ENCODE data around the gene CFAP61. TPM values are rescaled to one million over a fixed set of nuclear protein-coding genes. Genes with fewer than 3 reads are reported as not detected.

Gene CFAP61
- total and polyA plus RNA-seq, 8 donors, result 0.15 to 0.53 (median 0.33) TPM

DNA sequence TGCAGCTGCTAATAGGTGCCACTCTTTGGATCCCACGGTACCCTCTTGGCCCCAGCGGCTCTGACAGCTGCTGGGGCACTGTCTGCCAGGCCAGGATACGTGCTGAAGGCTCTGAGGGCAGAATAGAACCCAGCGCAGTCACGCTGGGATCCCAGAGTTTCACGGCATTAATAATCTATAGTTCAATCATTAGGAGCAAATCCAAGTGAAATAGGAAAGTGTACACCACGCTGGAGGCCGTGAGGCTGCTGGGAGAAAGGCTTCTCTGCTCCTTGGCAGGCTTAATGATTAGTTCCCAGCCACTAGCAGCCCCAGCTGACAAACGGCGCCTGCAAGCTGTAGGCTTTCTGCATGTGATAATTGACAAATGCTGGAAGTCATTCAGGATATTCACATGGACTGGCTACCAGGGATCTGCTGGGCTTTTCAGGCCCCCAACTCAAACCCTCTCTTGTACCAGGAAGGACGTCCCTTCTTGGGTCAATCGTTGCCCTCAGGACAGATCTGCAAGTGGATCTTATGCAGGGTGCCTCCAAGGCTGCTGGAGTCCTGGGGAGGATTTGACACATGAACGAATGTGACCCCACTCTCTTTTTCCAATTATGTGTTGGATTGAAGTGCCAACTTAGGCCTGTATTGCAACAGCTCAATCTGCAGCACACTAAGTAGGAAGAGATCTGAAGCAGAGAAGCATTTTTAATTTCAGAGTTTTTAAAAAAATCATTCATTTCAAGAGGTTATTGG lies 265.5 kb downstream of the CFAP61 start:
- ATAC-seq (peak in 1 of 4 donors; percentile 57), FAIRE-seq (no peak), DNase-seq (no peak)
- no peaks in the 10 kb centered on the region for H3K36me3 ChIP-seq
- no peaks in the 10 kb centered on the region for H3K9me3 ChIP-seq
- WGBS, 2 donors, result 36 to 40% methylated on average over 13 of the region's 13 CpGs
- no peaks in the 10 kb centered on the region for H3K4me1 ChIP-seq
- H3K27ac ChIP-seq, result no peak overlapping the region
- TF ChIP-seq, protein P1, sequence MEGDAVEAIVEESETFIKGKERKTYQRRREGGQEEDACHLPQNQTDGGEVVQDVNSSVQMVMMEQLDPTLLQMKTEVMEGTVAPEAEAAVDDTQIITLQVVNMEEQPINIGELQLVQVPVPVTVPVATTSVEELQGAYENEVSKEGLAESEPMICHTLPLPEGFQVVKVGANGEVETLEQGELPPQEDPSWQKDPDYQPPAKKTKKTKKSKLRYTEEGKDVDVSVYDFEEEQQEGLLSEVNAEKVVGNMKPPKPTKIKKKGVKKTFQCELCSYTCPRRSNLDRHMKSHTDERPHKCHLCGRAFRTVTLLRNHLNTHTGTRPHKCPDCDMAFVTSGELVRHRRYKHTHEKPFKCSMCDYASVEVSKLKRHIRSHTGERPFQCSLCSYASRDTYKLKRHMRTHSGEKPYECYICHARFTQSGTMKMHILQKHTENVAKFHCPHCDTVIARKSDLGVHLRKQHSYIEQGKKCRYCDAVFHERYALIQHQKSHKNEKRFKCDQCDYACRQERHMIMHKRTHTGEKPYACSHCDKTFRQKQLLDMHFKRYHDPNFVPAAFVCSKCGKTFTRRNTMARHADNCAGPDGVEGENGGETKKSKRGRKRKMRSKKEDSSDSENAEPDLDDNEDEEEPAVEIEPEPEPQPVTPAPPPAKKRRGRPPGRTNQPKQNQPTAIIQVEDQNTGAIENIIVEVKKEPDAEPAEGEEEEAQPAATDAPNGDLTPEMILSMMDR (IDR thresholded peaks at IDR 0.05), result no peak
- no peaks in the 10 kb centered on the region for H3K27me3 ChIP-seq
- intact Hi-C loops (cut with DNase I), result no loop called here
- H3K4me3 ChIP-seq, result no peak overlapping the region

DNA sequence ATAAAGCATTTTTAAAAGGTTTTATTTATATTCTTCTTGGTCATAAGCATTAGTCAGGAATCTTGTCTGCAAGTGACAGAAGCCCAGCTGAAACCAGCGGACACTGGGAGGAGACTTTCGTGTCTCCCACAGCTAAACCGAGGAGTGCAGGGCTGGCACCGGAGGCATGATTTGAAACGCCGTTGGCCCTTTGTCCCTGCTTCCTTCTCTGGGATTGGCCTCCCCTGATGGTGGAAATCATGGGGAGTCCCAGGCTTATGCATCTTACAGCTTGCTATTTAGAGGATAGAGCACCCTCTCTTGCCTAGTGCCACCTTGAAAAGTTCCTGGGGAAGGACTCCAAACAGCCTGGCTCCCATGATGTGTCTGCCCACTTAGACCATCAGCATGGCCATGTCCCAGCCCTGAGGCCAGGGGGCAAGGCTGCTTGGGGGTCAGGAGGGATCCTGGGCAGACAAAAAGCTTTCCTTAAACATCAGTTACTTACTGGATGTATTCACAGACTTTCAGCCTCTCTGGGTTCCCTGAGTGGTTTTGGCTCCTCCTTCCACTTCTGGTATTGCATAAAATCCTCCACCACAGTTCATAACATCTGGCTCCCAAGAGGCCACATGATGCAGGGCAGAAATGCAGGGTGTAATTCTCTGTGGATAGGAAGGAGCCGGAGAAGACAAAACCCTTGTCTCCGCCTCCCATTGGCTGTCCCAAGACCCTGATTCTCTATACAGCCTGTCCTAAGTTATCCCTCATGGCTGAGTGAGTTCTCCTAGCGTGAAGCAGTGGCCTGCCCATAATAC lies 266.2 kb downstream of the CFAP61 start:
- no peaks in the 10 kb centered on the region for H3K36me3 ChIP-seq

DNA sequence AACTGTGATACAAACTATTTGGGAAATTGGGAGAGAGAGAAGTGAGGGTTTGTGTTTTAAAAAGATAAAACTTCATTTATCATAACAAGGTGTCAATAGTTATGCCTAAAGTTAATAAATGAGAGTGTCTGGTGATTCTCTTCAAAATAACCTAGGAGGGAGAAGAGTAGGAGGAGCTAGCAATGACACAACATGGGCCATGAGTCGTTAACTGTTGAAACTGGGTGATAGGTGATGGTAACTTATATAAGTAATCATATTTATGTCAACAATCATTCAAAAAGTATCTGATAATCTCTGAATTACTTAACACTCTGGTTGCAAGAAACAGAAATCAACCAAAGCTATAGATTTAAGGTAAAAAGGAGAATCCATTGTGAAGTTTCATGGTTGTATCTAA lies 268.8 kb downstream of the CFAP61 start:
- Histone ChIP-seq H3K9me3 (no peaks in the 10 kb centered on the region), H3K4me3 (no peak overlapping the region), H3K36me3 (no peaks in the 10 kb centered on the region), H3K4me1 (no peaks in the 10 kb centered on the region), H3K27me3 (no peaks in the 10 kb centered on the region), H3K27ac (no peak overlapping the region)
- 63 to 67% methylated on average over 1 of the region's 1 CpG for WGBS, 2 donors
- TF ChIP-seq, protein P1 (IDR thresholded peaks at IDR 0.05), result no peak
- no peak for FAIRE-seq
- intact Hi-C loops (cut with DNase I), result no loop called here
- ATAC-seq, result no peak
- no peak for DNase-seq

More for the DNA sequence above, 266.2 kb downstream of the CFAP61 start:
- no peak for FAIRE-seq
- no peaks in the 10 kb centered on the region for H3K4me1 ChIP-seq
- peak in 2 of 4 donors; percentile 55 to 77 for ATAC-seq
- DNase-seq, result no peak
- H3K9me3 ChIP-seq, result no peaks in the 10 kb centered on the region
- 82 to 86% methylated on average over 9 of the region's 9 CpGs for WGBS, 2 donors
- no peaks in the 10 kb centered on the region for H3K27me3 ChIP-seq
- H3K27ac ChIP-seq, result no peak overlapping the region
- H3K4me3 ChIP-seq, result no peak overlapping the region
- TF ChIP-seq, protein P1 (IDR thresholded peaks at IDR 0.05), result no peak
- intact Hi-C loops (cut with DNase I), result no loop called here

DNA sequence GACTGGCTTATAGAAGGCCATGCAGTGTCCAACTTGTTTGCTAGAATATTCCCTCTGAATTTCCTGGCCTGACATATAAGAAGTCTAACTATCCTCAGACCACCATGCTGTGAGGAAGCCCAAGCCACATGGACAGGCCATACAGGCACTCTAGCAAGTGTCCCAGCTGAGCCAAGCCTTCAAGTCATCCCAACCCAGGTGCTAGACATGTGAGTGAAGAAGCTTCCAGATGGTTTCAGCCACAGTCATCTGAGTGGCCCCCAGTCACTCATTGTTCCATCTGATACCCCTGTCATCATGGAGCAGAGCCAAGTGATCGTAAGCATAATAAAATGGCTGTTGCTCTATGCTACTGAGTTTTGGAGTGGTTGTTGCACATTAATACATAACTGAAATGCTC lies 269.6 kb downstream of the CFAP61 start:
- DNase-seq (no peak), FAIRE-seq (no peak), ATAC-seq (no peak)
- no peaks in the 10 kb centered on the region for H3K27me3 ChIP-seq
- intact Hi-C loops (cut with DNase I), result no loop called here
- no peak overlapping the region for H3K27ac ChIP-seq
- no peak overlapping the region for H3K4me3 ChIP-seq
- H3K9me3 ChIP-seq, result no peaks in the 10 kb centered on the region
- 91 to 95% methylated on average over 1 of the region's 1 CpG for WGBS, 2 donors
- no peaks in the 10 kb centered on the region for H3K4me1 ChIP-seq
- H3K36me3 ChIP-seq, result no peaks in the 10 kb centered on the region
- TF ChIP-seq, protein P1 (IDR thresholded peaks at IDR 0.05), result no peak

DNA sequence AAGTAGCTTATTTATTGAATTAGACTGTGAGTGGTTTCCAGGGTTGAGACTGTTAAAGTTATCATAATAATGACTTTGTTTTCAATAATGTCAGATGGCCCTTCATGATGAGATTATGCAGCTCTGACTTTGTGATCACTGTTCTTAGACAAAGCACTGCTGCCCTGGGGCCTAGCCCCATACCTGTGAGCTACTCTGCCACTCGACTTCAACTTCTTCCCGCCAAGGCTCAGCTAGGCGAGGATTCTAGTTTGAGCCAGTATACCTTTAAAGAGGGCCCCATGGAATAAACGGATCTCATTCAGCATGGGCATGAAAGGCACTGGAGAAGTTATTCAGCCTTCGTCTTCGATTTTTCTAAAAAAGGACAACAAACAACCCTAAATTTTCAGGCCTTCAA lies 270.6 kb downstream of the CFAP61 start:
- H3K4me3 ChIP-seq, result no peak overlapping the region
- no peaks in the 10 kb centered on the region for H3K4me1 ChIP-seq
- intact Hi-C loops (cut with DNase I), result no loop called here
- no peak for DNase-seq
- no peaks in the 10 kb centered on the region for H3K27me3 ChIP-seq
- no peaks in the 10 kb centered on the region for H3K36me3 ChIP-seq
- TF ChIP-seq, protein P1 (IDR thresholded peaks at IDR 0.05), result no peak
- WGBS, 2 donors, result 77 to 89% methylated on average over 6 of the region's 6 CpGs
- no peak for ATAC-seq
- H3K27ac ChIP-seq, result no peak overlapping the region
- no peak for FAIRE-seq
- H3K9me3 ChIP-seq, result no peaks in the 10 kb centered on the region

Measured in pancreas (tissue), 10 donors.